ENCODE measurements around the gene LEPR. TPM values are rescaled to one million over a fixed set of nuclear protein-coding genes. Genes with fewer than 3 reads are reported as not detected.

The LEPR gene
- total RNA-seq, 1 experiment from 2014 or later: 1.9 TPM

GRCh38 chr1:65440915-65441314, 20.4 kb downstream of the LEPR start:
- H3K4me1 Mint-ChIP-seq (ENCODE audit: low read depth, unreplicated experiment): peaks cover 8% of the 10 kb centered on the region
- no peaks in the 10 kb centered on the region for H3K36me3 Mint-ChIP-seq (ENCODE audit: insufficient read depth, unreplicated experiment)
- ChIA-PET CTCF (interaction anchor here (1.0 kb wide), 1 partner anchor 18 kb away, joined by 4 read pairs; no protein-coding TSS in a partner anchor), POLR2A (no interaction called here)
- H3K27me3 Mint-ChIP-seq (ENCODE audit: insufficient read depth, unreplicated experiment): no peaks in the 10 kb centered on the region
- H3K9me3 ChIP-seq: no peaks in the 10 kb centered on the region
- no peaks in the 10 kb centered on the region for H3K4me1 ChIP-seq
- no peaks in the 10 kb centered on the region for H3K27me3 ChIP-seq (replicated peaks; ENCODE audit: control insufficient read depth, insufficient read depth, low read length)
- intact Hi-C loops (cut with micrococcal nuclease; ENCODE audit: unreplicated experiment): no loop called here
- H3K9me3 Mint-ChIP-seq (ENCODE audit: unreplicated experiment): no peaks in the 10 kb centered on the region
- no peak overlapping the region for H3K4me3 Mint-ChIP-seq (ENCODE audit: unreplicated experiment)
- no TSS peak for BruUV-seq (replicated peaks)
- no peak for DNase-seq
- H3K36me3 ChIP-seq (ENCODE audit: control insufficient read depth, insufficient read depth, low read length): no peaks in the 10 kb centered on the region
- TF ChIP-seq, protein P1, sequence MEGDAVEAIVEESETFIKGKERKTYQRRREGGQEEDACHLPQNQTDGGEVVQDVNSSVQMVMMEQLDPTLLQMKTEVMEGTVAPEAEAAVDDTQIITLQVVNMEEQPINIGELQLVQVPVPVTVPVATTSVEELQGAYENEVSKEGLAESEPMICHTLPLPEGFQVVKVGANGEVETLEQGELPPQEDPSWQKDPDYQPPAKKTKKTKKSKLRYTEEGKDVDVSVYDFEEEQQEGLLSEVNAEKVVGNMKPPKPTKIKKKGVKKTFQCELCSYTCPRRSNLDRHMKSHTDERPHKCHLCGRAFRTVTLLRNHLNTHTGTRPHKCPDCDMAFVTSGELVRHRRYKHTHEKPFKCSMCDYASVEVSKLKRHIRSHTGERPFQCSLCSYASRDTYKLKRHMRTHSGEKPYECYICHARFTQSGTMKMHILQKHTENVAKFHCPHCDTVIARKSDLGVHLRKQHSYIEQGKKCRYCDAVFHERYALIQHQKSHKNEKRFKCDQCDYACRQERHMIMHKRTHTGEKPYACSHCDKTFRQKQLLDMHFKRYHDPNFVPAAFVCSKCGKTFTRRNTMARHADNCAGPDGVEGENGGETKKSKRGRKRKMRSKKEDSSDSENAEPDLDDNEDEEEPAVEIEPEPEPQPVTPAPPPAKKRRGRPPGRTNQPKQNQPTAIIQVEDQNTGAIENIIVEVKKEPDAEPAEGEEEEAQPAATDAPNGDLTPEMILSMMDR (IDR thresholded peaks at IDR 0.05; ENCODE audit: insufficient read depth in 1 of 2, low read depth in 1 of 2, low read length in 1 of 2, severe bottlenecking in 1 of 2, unreplicated experiment in 1 of 2): no peak
- H3K4me3 ChIP-seq (ENCODE audit: low read depth, low read length): no peak overlapping the region
- no peak overlapping the region for H3K27ac Mint-ChIP-seq (ENCODE audit: unreplicated experiment)

DNA sequence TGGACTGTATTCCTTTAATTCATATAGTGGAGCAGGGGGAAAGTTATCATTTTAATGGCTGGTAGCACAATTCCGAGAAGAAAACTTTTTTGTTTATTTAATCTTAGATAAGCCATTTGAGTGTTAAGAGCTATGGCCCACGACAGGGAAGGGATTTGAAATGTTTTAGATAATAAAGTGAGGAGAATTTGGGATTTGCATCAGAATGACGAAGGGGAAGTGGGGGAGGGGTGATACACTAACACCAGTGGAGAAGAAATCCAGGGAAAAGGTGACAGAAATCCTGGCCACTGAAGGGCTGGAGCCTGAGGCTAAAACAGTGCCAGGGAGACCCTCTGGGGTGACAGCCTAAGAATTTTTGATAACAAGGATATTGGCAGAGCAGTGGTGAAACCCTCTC, 21.0 kb downstream of the LEPR start:
- Mint-ChIP-seq H3K27ac (ENCODE audit: unreplicated experiment) (no peak overlapping the region), H3K4me3 (ENCODE audit: unreplicated experiment) (no peak overlapping the region), H3K9me3 (ENCODE audit: unreplicated experiment) (no peaks in the 10 kb centered on the region), H3K4me1 (ENCODE audit: low read depth, unreplicated experiment) (peaks cover 8% of the 10 kb centered on the region), H3K36me3 (ENCODE audit: insufficient read depth, unreplicated experiment) (no peaks in the 10 kb centered on the region), H3K27me3 (ENCODE audit: insufficient read depth, unreplicated experiment) (no peaks in the 10 kb centered on the region)
- Histone ChIP-seq H3K27me3 (replicated peaks; ENCODE audit: control insufficient read depth, insufficient read depth, low read length) (no peaks in the 10 kb centered on the region), H3K4me3 (ENCODE audit: low read depth, low read length) (no peak overlapping the region), H3K36me3 (ENCODE audit: control insufficient read depth, insufficient read depth, low read length) (no peaks in the 10 kb centered on the region), H3K9me3 (no peaks in the 10 kb centered on the region), H3K4me1 (no peaks in the 10 kb centered on the region)
- BruUV-seq (replicated peaks): no TSS peak
- POLR2A ChIA-PET: no interaction called here
- CTCF ChIA-PET: interaction anchor here (1.0 kb wide), 1 partner anchor 18 kb away, joined by 4 read pairs; no protein-coding TSS in a partner anchor
- intact Hi-C loops (cut with micrococcal nuclease; ENCODE audit: unreplicated experiment): no loop called here
- TF ChIP-seq, protein P1 (IDR thresholded peaks at IDR 0.05; ENCODE audit: insufficient read depth in 1 of 2, low read depth in 1 of 2, low read length in 1 of 2, severe bottlenecking in 1 of 2, unreplicated experiment in 1 of 2): no peak
- DNase-seq: no peak

DNA sequence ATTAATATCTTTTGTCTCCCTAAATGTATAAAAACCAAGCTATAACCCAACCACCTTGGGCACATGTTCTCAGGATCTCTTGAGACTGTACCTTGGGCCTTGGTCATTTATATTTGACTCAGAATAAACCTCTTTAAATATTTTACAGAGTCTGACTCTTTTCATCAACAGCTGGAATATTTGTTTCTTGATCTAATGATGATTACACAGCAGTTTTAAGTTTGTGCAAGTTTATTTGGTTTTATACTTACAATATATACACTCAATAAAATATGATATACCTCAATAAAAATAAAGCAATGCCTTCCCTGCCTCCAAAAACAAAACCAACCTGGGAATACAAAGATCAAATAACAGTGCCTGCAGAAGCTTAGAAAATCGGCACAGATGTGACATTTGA, 22.0 kb downstream of the LEPR start:
- Mint-ChIP-seq H3K4me3 (ENCODE audit: unreplicated experiment) (no peak overlapping the region), H3K27ac (ENCODE audit: unreplicated experiment) (no peak overlapping the region), H3K9me3 (ENCODE audit: unreplicated experiment) (no peaks in the 10 kb centered on the region), H3K4me1 (ENCODE audit: low read depth, unreplicated experiment) (peaks cover 8% of the 10 kb centered on the region), H3K27me3 (ENCODE audit: insufficient read depth, unreplicated experiment) (no peaks in the 10 kb centered on the region), H3K36me3 (ENCODE audit: insufficient read depth, unreplicated experiment) (no peaks in the 10 kb centered on the region)
- Histone ChIP-seq H3K9me3 (no peaks in the 10 kb centered on the region), H3K27me3 (replicated peaks; ENCODE audit: control insufficient read depth, insufficient read depth, low read length) (no peaks in the 10 kb centered on the region), H3K4me1 (no peaks in the 10 kb centered on the region), H3K4me3 (ENCODE audit: low read depth, low read length) (no peak overlapping the region), H3K36me3 (ENCODE audit: control insufficient read depth, insufficient read depth, low read length) (no peaks in the 10 kb centered on the region)
- BruUV-seq (replicated peaks): no TSS peak
- intact Hi-C loops (cut with micrococcal nuclease; ENCODE audit: unreplicated experiment): no loop called here
- CTCF ChIA-PET: no interaction called here
- DNase-seq: no peak
- TF ChIP-seq, protein P1 (IDR thresholded peaks at IDR 0.05; ENCODE audit: insufficient read depth in 1 of 2, low read depth in 1 of 2, low read length in 1 of 2, severe bottlenecking in 1 of 2, unreplicated experiment in 1 of 2): no peak
- POLR2A ChIA-PET: no interaction called here
